K562 (cell line): ENCODE measurements around the gene TK1. TPM values are rescaled to one million over a fixed set of nuclear protein-coding genes. Genes with fewer than 3 reads are reported as not detected.
A peak's percentile ranks its signal among the peaks of the same experiment; 100 is the strongest.

Source experiments
- CREB3 ChIP-seq: fragments of 450-650 bp; conservative IDR thresholded peaks from 2 replicates; pipeline ENCODE4 v1.6.1; 2016; ENCODE audit warnings: missing genetic modification characterization, low read depth, mild to moderate bottlenecking, missing compliant biosample characterization, moderate library complexity
- E4F1 ChIP-seq: fragments of 250-450 bp; sonication (Bioruptor Pico); IDR thresholded peaks from 2 replicates; pipeline ENCODE4 v1.5.0; 2021; ENCODE audit warnings: mild to moderate bottlenecking, borderline replicate concordance
- ESRRA ChIP-seq: fragments of 450-650 bp; IDR thresholded peaks from 2 replicates; pipeline ENCODE4 v1.6.1; 2014; ENCODE audit warnings: low read depth, mild to moderate bottlenecking, moderate library complexity, borderline replicate concordance
- ETS2 ChIP-seq: IDR thresholded peaks from 2 replicates; pipeline ENCODE4 v1.6.1; 2016; ENCODE audit warnings: borderline replicate concordance, missing genetic modification characterization, mild to moderate bottlenecking, moderate library complexity, missing compliant biosample characterization; ENCODE audit not compliant: poor library complexity, severe bottlenecking
- MXD1 ChIP-seq: fragments of 250-450 bp; sonication (Bioruptor Pico); IDR thresholded peaks from 2 replicates; pipeline ENCODE4 v1.8.0; 2021; ENCODE audit warnings: borderline replicate concordance, mild to moderate bottlenecking, moderate library complexity; ENCODE audit not compliant: poor library complexity, severe bottlenecking
- PTRF ChIP-seq: fragments of 450-650 bp; IDR thresholded peaks from 2 replicates; pipeline ENCODE4 v1.6.1; 2016; ENCODE audit warnings: mild to moderate bottlenecking, missing genetic modification characterization, missing compliant biosample characterization
- RB1 ChIP-seq: fragments of 450-650 bp; IDR thresholded peaks from 2 replicates; pipeline ENCODE4 v1.6.1; 2017; ENCODE audit warnings: low read depth, mild to moderate bottlenecking
- SPI1 ChIP-seq: IDR thresholded peaks from 2 replicates; pipeline ENCODE4 v1.6.1; 2011; ENCODE audit warnings: low read depth, low read length, control low read depth, borderline replicate concordance
- TFE3 ChIP-seq: fragments of 450-650 bp; formaldehyde crosslinking; IDR thresholded peaks from 2 replicates; pipeline ENCODE4 v1.4.0; 2020; ENCODE audit warnings: mild to moderate bottlenecking, mixed read lengths
- ZBTB11 ChIP-seq, 3 experiments: fragments of 200-800 bp in 1 of 3; fragments of 250-450 bp in 1 of 3; fragments of 450-650 bp in 1 of 3; sonication (Bioruptor Pico) in 1 of 3; sonication (Bioruptor generic) in 1 of 3; formaldehyde crosslinking in 1 of 3; IDR thresholded peaks; 2 replicates each; pipeline versions ENCODE4 v1.6.1 to v1.8.0; 2016 to 2022; ENCODE audit warnings: mild to moderate bottlenecking in 2 of 3, missing genetic modification characterization in 2 of 3, missing compliant biosample characterization in 1 of 3, moderate library complexity in 1 of 3
- ZNF444 ChIP-seq: fragments of 250-450 bp; sonication (Bioruptor Pico); IDR thresholded peaks from 2 replicates; pipeline ENCODE4 v1.4.0; 2020; ENCODE audit warnings: mild to moderate bottlenecking, moderate library complexity
- ZNF696 ChIP-seq: fragments of 250-450 bp; sonication (Bioruptor Pico); conservative IDR thresholded peaks from 2 replicates; pipeline ENCODE4 v1.4.0; 2020; ENCODE audit warnings: mild to moderate bottlenecking, moderate library complexity
- ZNF740 ChIP-seq, 3 experiments: fragments of 200-800 bp in 1 of 3; sonication (Bioruptor generic) in 1 of 3; sonication (generic) in 1 of 3; formaldehyde crosslinking in 1 of 3; IDR thresholded peaks; 2 replicates each; pipeline versions ENCODE4 v1.6.1 to v1.8.0; 2016 to 2022; ENCODE audit warnings: mild to moderate bottlenecking in 2 of 3, missing compliant biosample characterization in 2 of 3, missing genetic modification characterization in 2 of 3, missing genetic modification reagents in 1 of 3
- ZNF830 ChIP-seq: fragments of 250-450 bp; sonication (Bioruptor Pico); IDR thresholded peaks from 2 replicates; pipeline ENCODE4 v1.5.0; 2021; ENCODE audit warnings: mild to moderate bottlenecking
- polyA plus RNA-seq, 8 experiments: library from polyadenylated mRNA; depleted of rRNA in 4 of 8; stranded (reverse) in 5 of 8; unstranded in 3 of 8; fragments of >200 nt; fragmentation: Nextera tagmentation in 2 of 8; fragmentation: Illumina TruSeq in 1 of 8; extraction: Ambion mirVana in 2 of 8; extraction: Trizol in 1 of 8; gene quantifications; 2 replicates each; pipeline versions ENCODE4 v1.2.1 to v1.2.3, GENCODE V29; 2011 to 2014; ENCODE audit warnings: inconsistent platforms in 1 of 8, missing spikeins in 1 of 8
- total RNA-seq, 7 experiments: library from RNA; depleted of rRNA in 6 of 7; stranded (reverse); fragments of >200 nt in 6 of 7; fragmentation: Illumina TruSeq in 2 of 7; extraction: Trizol in 2 of 7; gene quantifications; 2 replicates each; pipeline versions ENCODE4 v1.2.1 to v1.2.3, GENCODE V29; 2011 to 2021; ENCODE audit warnings: low replicate concordance in 1 of 7

TK1 gene
- total and polyA plus RNA-seq, 9 of the 15 experiments (the other 6 are each of a cell fraction or from before 2014, with no cell fraction given), result 8.4 to 280 (median 103) TPM

GRCh38 chr17:78128551-78129350 lies 58.1 kb downstream of the TK1 start, which contains the start of gene TMC6 (continued):
- TF ChIP-seq ZBTB11 (CRISPR knock-in tag; IDR thresholded peaks at IDR 0.05) (peak in 1 of 3 experiments; percentile 80; a peak in 2 of 6 replicates), ZNF696 (CRISPR knock-in tag) (no peak), ZNF740 (CRISPR knock-in tag; IDR thresholded peaks at IDR 0.05) (peak; percentile 98), ZNF740 (tag; IDR thresholded peaks at IDR 0.05) (peak in 1 of 2 experiments; percentile 99; a peak in 2 of 4 replicates), ZNF830 (CRISPR knock-in tag) (no peak), SPI1 (peak; percentile 84), MXD1 (CRISPR knock-in tag) (no peak), RB1 (no peak; the same call in 1 of the 2 replicates), ETS2 (tag) (no peak), ESRRA (peak; percentile 84; the same call in 1 of the 2 replicates), TFE3 (CRISPR knock-in tag) (peak; percentile 98), E4F1 (no peak), PTRF (tag) (no peak), ZNF444 (CRISPR knock-in tag) (no peak), CREB3 (tag) (no peak)
